Cardiac muscle cell (in vitro differentiated cells and primary cell): ENCODE data around the gene MALT1. TPM values are rescaled to one million over a fixed set of nuclear protein-coding genes. Genes with fewer than 3 reads are reported as not detected.
"Not testable (repeated sequence)": the region's sequence is repeated elsewhere in the genome, so short reads cannot be mapped to it uniquely, and the experiment has no call there.

Source experiments
- DNase-seq, 2 donors: peaks; one replicate each; pipeline versions ENCODE4 v3.0.0 to v3.0.0-alpha.2; 2010 to 2017; ENCODE audit warnings: low read depth in 1 of 2, low spot score in 1 of 2
- H3K27ac ChIP-seq: fragments of 200-600 bp; sonication (generic); 2 replicates; pipeline ENCODE4 v1.5.1; 2016
- H3K27me3 ChIP-seq: fragments of 200-600 bp; sonication (generic); 2 replicates; pipeline ENCODE4 v1.6.0; 2016; ENCODE audit warnings: control low read depth
- H3K36me3 ChIP-seq: fragments of 200-600 bp; sonication (generic); 2 replicates; pipeline ENCODE4 v1.5.1; 2016; ENCODE audit warnings: control low read depth
- H3K4me1 ChIP-seq: fragments of 200-600 bp; sonication (generic); 2 replicates; pipeline ENCODE4 v1.8.1; 2017; ENCODE audit warnings: low read depth, mild to moderate bottlenecking, mixed run types
- H3K4me3 ChIP-seq: fragments of 200-600 bp; sonication (generic); 2 replicates; pipeline ENCODE4 v1.5.1; 2016; ENCODE audit warnings: mild to moderate bottlenecking
- H3K9me3 ChIP-seq: fragments of 200-600 bp; sonication (generic); 2 replicates; pipeline ENCODE4 v1.5.1; 2017; ENCODE audit warnings: low read depth, mild to moderate bottlenecking, control low read depth
- polyA plus RNA-seq: library from polyadenylated mRNA; unstranded; fragments of >200 nt; fragmentation: Nextera tagmentation; extraction: Ambion mirVana; gene quantifications from 2 replicates; pipeline ENCODE4 v1.2.1, GENCODE V29; 2016
- total RNA-seq: library from RNA; depleted of rRNA; stranded (reverse); fragments of >200 nt; gene quantifications from 2 replicates; pipeline ENCODE4 v1.2.3, GENCODE V29; 2016
- TF ChIP-seq, protein P1 (sequence below): IDR thresholded peaks from 2 replicates; pipeline ENCODE4 v1.5.1; 2012; ENCODE audit warnings: low read depth, mild to moderate bottlenecking, low read length

MALT1 gene
- total and polyA plus RNA-seq, 2 experiments from 2014 or later = 33.6 to 51.8 TPM

DNA sequence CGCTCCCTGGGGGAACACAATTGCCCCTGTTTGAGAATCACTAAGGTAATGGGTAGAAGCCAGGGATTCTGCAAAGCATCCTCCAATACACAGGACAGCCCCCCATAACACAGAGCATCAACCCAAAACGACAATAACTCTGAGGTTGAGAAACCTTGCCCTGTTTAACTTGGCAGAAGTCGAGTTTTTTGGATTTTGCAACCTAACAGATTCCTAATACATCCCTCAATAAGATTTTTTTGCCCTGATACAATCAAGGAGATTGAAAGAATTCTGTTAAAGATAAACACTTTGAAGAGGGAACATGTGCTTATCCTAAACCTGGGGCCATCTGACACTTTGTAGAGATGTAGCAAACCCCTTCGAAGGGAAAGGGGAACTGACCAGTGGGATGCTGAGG lies 100.9 kb downstream of the MALT1 start:
- Histone ChIP-seq H3K9me3 (no peaks in the 10 kb centered on the region), H3K27me3 (peaks cover 10% of the 10 kb centered on the region), H3K4me3 (no peak overlapping the region), H3K27ac (no peak overlapping the region), H3K4me1 (peaks cover 10% of the 10 kb centered on the region), H3K36me3 (no peaks in the 10 kb centered on the region)
- no peak for DNase-seq
- TF ChIP-seq, protein P1, sequence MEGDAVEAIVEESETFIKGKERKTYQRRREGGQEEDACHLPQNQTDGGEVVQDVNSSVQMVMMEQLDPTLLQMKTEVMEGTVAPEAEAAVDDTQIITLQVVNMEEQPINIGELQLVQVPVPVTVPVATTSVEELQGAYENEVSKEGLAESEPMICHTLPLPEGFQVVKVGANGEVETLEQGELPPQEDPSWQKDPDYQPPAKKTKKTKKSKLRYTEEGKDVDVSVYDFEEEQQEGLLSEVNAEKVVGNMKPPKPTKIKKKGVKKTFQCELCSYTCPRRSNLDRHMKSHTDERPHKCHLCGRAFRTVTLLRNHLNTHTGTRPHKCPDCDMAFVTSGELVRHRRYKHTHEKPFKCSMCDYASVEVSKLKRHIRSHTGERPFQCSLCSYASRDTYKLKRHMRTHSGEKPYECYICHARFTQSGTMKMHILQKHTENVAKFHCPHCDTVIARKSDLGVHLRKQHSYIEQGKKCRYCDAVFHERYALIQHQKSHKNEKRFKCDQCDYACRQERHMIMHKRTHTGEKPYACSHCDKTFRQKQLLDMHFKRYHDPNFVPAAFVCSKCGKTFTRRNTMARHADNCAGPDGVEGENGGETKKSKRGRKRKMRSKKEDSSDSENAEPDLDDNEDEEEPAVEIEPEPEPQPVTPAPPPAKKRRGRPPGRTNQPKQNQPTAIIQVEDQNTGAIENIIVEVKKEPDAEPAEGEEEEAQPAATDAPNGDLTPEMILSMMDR = no peak

DNA sequence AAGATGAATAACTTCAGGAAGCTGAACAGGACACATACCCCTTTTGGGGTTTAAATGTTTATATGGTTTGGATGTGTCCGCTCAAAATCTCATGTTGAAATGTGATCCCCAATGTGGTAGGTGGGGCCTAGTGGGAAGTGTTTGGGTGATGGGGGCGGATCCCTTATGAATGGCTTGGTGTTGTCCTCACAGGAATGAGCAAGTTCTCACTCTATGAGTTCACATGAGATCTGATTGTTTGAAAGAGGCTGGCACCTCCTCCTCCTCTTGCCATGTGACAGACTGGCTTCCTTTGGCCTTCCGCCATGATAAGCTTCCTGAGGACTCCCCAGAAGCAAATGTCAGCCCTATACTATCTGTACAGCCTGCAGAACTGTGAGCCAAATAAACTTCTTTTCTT lies 104.8 kb downstream of the MALT1 start:
- DNase-seq = peak in 1 of 2 donors; percentile 44
- Histone ChIP-seq H3K36me3 (no peaks in the 10 kb centered on the region), H3K27me3 (no peaks in the 10 kb centered on the region), H3K9me3 (no peaks in the 10 kb centered on the region), H3K27ac (no peak overlapping the region), H3K4me3 (no peak overlapping the region), H3K4me1 (peaks cover under 1% of the 10 kb centered on the region)
- TF ChIP-seq, protein P1 = no peak

DNA sequence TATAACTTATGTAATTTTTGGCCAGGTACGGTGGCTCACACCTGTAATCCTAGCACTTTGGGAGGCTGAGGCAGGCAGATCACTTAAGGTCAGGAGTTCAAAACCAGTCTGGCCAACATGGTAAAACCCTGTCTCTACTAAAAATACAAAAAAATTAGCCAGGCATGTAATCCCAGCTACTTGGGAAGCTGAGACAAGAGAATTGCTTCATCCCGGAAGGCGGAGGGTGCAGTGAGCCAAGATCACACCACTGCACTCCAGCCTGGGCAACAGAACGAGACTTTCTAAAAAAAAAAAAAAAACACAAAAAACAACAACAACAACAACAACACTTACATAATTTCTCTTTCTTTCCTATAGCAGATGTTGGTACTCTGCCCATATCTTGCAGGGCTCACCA lies 105.3 kb downstream of the MALT1 start:
- not testable (repeated sequence) for H3K27me3 ChIP-seq, H3K36me3 ChIP-seq, H3K4me3 ChIP-seq, H3K9me3 ChIP-seq, H3K4me1 ChIP-seq, H3K27ac ChIP-seq
- peak in 1 of 2 donors; percentile 49 for DNase-seq

DNA sequence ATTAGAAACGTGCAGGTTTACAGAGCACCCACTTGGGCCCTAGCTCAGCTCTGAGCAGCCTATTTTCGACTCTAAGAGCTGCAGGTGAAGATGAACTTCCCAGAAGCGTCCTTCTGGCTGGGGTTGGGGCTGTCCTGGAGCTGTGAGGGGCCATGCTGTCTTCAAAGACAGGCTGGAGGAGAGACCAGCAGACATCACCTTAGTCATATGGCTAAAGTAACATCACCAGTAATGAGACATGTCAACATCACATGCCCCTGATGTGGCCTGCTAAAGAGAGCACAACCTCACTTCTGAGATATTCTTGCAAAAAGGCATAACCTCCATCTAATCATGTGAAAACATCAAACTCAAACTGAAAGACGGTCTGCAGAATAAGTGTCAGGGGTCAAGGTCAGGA lies 106.2 kb downstream of the MALT1 start:
- H3K36me3 ChIP-seq = no peaks in the 10 kb centered on the region
- H3K27me3 ChIP-seq = no peaks in the 10 kb centered on the region
- H3K4me1 ChIP-seq = no peaks in the 10 kb centered on the region
- TF ChIP-seq, protein P1 = no peak
- H3K27ac ChIP-seq = no peak overlapping the region
- H3K9me3 ChIP-seq = no peaks in the 10 kb centered on the region
- DNase-seq = no peak
- H3K4me3 ChIP-seq = no peak overlapping the region

DNA sequence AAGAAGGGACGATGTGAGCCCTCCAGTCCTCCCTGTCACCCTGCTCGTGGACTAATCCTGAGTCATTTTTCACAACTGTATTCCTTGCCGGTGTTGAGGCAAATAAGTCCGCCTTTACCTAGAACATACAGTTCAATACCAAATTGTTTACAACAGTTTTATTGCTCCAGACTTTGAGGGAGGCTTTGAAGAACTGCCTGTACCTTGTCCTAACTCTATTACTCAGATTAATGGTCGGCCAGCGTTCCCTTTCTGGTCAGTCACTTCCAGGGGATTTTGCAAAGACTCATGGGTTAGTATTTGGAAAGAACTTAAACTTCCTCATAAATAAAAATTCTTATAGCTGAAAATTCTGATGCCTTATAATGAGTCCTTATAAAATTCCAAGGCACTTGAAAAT lies 108.3 kb downstream of the MALT1 start:
- H3K4me3 ChIP-seq = no peak overlapping the region
- TF ChIP-seq, protein P1 = no peak
- no peaks in the 10 kb centered on the region for H3K4me1 ChIP-seq
- H3K36me3 ChIP-seq = no peaks in the 10 kb centered on the region
- DNase-seq = no peak
- H3K27me3 ChIP-seq = no peaks in the 10 kb centered on the region
- no peaks in the 10 kb centered on the region for H3K9me3 ChIP-seq
- H3K27ac ChIP-seq = no peak overlapping the region

DNA sequence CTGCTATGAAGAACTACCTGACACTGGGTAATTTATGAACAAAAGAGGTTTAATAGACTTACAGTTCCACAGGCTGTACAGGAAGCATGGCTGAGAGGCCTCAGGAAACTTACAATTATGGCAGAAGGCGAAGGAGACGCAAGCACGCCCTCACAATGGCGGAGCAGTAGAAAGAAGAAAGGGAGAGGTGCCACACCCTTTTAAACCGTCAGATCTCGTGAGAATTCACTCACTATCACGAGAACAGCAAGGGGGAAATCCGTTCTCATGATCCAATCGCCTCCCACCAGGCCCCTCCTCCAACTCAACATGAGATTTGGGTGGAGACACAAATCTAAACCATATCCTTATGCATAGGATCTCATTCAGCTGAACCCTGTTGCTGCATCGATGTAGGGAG lies 108.8 kb downstream of the MALT1 start:
- DNase-seq = no peak
- H3K27me3 ChIP-seq = no peaks in the 10 kb centered on the region
- TF ChIP-seq, protein P1 = no peak

More for the DNA sequence above, 108.8 kb downstream of the MALT1 start:
- H3K4me1 ChIP-seq = no peaks in the 10 kb centered on the region
- H3K36me3 ChIP-seq = no peaks in the 10 kb centered on the region
- H3K27ac ChIP-seq = no peak overlapping the region
- no peak overlapping the region for H3K4me3 ChIP-seq
- H3K9me3 ChIP-seq = no peaks in the 10 kb centered on the region
